SK-N-MC (cell line): ENCODE data around the gene TTYH2.

Experiments
- EZH2 ChIP-seq: fragments of 200-600 bp; sonication (generic); IDR thresholded peaks from one replicate; pipeline ENCODE4 v1.6.1; 2017; ENCODE audit warnings: antibody characterized with exemption
- FOXP2 ChIP-seq: optimal IDR thresholded peaks from 2 replicates; pipeline ENCODE3; 2011; ENCODE audit warnings: mild to moderate bottlenecking, moderate library complexity; ENCODE audit not compliant: insufficient read depth; ENCODE audit errors: extremely low read length, control extremely low read depth
- POLR2AphosphoS5 ChIP-seq: IDR thresholded peaks from 2 replicates; pipeline ENCODE4 v1.6.1; 2012; ENCODE audit warnings: mild to moderate bottlenecking, low read depth, low read length, borderline replicate concordance

- TF ChIP-seq EZH2 (no peak), POLR2AphosphoS5 (no peak), FOXP2 (no peak)
Measured at GRCh38 chr17:74267987-74268499, 54.7 kb downstream of the TTYH2 start.
